DND-41 (cell line): ENCODE measurements around the gene ACTN1.

Experiments used
- EZH2 ChIP-seq: IDR thresholded peaks from 3 replicates; pipeline ENCODE4 v1.6.1; 2012; ENCODE audit warnings: borderline replicate concordance, low read depth, mild to moderate bottlenecking, moderate library complexity, low read length, inconsistent platforms; ENCODE audit not compliant: severe bottlenecking
- TF ChIP-seq, protein P1 (sequence below): IDR thresholded peaks from 2 replicates; pipeline ENCODE4 v1.5.1; 2012; ENCODE audit warnings: borderline replicate concordance, low read length, moderate library complexity, mild to moderate bottlenecking; ENCODE audit not compliant: poor library complexity, severe bottlenecking; ENCODE audit errors: extremely low read depth

- TF ChIP-seq, protein P1, sequence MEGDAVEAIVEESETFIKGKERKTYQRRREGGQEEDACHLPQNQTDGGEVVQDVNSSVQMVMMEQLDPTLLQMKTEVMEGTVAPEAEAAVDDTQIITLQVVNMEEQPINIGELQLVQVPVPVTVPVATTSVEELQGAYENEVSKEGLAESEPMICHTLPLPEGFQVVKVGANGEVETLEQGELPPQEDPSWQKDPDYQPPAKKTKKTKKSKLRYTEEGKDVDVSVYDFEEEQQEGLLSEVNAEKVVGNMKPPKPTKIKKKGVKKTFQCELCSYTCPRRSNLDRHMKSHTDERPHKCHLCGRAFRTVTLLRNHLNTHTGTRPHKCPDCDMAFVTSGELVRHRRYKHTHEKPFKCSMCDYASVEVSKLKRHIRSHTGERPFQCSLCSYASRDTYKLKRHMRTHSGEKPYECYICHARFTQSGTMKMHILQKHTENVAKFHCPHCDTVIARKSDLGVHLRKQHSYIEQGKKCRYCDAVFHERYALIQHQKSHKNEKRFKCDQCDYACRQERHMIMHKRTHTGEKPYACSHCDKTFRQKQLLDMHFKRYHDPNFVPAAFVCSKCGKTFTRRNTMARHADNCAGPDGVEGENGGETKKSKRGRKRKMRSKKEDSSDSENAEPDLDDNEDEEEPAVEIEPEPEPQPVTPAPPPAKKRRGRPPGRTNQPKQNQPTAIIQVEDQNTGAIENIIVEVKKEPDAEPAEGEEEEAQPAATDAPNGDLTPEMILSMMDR = no peak
- no peak for TF ChIP-seq EZH2
These were observed 80.0 kb downstream of the ACTN1 start for GRCh38 chr14:68899033-68899603.
